ENCODE measurements around the gene PER1.

The PER1 gene

DNA sequence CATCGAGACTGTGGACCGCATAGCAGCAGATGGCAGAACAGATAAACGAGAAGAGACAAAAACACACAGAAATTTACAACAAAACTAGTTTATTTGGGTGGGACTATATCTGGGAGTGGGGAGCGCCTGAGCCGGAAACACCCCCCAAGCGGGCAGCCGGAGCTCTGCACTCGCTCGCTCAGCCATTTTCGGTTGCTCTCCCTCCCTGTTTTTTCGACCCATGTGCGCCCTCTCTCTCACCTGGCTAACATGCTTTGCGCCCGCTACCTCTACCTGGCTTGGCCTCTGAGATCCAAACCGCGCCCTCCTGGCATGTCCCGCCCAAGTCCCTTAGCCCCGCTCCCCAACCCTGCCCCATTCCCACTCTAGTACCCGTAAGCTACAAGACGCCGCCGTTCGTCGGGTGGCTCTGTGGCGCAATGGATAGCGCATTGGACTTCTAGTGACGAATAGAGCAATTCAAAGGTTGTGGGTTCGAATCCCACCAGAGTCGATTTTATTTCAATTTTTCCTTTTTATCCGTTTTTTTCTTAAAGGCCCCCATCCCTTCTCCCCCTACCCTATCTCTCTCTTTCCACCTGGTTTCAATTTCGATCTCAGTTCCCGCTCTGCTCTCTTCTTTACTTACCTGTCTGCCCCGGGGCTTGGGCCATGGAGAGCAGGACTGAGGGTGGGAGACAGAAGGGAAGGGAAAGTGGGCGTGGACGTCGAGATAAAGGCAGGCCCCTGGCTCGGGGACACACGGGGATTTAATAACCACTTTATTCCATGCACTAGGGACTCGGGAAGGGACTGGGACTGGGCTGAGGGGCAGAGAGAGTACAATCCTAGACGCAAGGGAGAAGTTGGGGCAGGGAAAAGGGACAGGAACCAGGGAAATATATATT, 31.4 kb downstream of the PER1 start:
- Histone ChIP-seq H3K36me3 (no peaks in the 10 kb centered on the region), H3K4me3 (ENCODE audit: low read depth, low read length) (peak overlapping the region; percentile 78), H3K4me1 (no peaks in the 10 kb centered on the region), H3K9me3 (no peaks in the 10 kb centered on the region), H3K27me3 (peaks cover 24% of the 10 kb centered on the region)
- TF ChIP-seq, protein P1, sequence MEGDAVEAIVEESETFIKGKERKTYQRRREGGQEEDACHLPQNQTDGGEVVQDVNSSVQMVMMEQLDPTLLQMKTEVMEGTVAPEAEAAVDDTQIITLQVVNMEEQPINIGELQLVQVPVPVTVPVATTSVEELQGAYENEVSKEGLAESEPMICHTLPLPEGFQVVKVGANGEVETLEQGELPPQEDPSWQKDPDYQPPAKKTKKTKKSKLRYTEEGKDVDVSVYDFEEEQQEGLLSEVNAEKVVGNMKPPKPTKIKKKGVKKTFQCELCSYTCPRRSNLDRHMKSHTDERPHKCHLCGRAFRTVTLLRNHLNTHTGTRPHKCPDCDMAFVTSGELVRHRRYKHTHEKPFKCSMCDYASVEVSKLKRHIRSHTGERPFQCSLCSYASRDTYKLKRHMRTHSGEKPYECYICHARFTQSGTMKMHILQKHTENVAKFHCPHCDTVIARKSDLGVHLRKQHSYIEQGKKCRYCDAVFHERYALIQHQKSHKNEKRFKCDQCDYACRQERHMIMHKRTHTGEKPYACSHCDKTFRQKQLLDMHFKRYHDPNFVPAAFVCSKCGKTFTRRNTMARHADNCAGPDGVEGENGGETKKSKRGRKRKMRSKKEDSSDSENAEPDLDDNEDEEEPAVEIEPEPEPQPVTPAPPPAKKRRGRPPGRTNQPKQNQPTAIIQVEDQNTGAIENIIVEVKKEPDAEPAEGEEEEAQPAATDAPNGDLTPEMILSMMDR (IDR thresholded peaks at IDR 0.05; ENCODE audit: low read depth, low read length), result 0 out of 2 replicates have a peak, but pooled peaks have one; percentile 17
- peak; percentile 65 for DNase-seq

DNA sequence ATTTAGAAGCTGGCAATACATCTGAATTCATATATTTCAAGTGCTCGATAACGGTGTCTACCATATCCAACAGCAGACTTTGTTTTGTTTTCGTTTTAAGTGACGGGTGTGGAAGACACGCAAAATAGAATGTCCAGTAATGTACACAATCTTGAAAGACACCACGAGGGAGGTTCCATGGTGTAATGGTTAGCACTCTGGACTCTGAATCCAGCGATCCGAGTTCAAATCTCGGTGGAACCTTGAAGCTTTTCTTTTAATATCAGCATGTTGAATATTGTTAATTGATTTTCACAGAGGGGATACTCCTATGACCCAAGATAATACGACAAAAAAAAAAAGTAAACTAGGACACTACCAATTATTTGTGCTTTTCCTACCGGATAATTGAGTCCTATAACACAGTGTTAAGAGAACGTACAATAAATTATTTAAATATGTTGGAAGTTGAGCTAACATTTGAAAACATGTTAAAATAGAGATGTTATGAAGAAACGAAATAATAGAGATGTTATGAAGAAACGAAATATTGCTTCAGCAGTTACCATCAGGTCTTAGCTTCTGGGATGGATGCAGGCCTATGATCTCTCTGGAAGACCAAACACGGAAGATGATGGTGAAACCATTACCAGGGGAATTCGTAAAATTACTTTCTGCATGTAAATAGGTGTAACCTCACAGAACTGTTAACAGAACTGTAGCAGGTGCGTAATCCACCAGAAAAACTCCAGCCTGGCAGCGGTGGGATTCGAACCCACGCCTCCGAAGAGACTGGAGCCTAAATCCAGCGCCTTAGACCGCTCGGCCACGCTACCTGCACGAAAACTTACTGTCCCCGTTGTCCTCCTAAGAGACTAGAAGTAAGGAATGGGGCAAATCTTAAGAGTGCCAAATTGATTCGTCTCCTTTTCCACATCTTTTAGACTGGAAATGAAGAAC, 32.4 kb downstream of the PER1 start:
- TF ChIP-seq, protein P1 (IDR thresholded peaks at IDR 0.05; ENCODE audit: low read depth, low read length), result no peak
- Histone ChIP-seq H3K4me1 (no peaks in the 10 kb centered on the region), H3K27me3 (peaks cover 24% of the 10 kb centered on the region), H3K36me3 (no peaks in the 10 kb centered on the region), H3K9me3 (no peaks in the 10 kb centered on the region), H3K4me3 (ENCODE audit: low read depth, low read length) (peak overlapping the region; percentile 78)
- DNase-seq, result peak; percentile 71

- H3K9me3 ChIP-seq, result no peaks in the 10 kb centered on the region
- H3K4me1 ChIP-seq, result no peaks in the 10 kb centered on the region
- peak; percentile 85 for DNase-seq
- no peaks in the 10 kb centered on the region for H3K36me3 ChIP-seq
- peak overlapping the region; percentile 62 for H3K4me3 ChIP-seq (ENCODE audit: low read depth, low read length)
- TF ChIP-seq, protein P1 (IDR thresholded peaks at IDR 0.05; ENCODE audit: low read depth, low read length), result peak; percentile 68
- peaks cover 19% of the 10 kb centered on the region for H3K27me3 ChIP-seq
These were observed 33.2 kb downstream of the PER1 start for GRCh38 chr17:8118769-8119580.

DNA sequence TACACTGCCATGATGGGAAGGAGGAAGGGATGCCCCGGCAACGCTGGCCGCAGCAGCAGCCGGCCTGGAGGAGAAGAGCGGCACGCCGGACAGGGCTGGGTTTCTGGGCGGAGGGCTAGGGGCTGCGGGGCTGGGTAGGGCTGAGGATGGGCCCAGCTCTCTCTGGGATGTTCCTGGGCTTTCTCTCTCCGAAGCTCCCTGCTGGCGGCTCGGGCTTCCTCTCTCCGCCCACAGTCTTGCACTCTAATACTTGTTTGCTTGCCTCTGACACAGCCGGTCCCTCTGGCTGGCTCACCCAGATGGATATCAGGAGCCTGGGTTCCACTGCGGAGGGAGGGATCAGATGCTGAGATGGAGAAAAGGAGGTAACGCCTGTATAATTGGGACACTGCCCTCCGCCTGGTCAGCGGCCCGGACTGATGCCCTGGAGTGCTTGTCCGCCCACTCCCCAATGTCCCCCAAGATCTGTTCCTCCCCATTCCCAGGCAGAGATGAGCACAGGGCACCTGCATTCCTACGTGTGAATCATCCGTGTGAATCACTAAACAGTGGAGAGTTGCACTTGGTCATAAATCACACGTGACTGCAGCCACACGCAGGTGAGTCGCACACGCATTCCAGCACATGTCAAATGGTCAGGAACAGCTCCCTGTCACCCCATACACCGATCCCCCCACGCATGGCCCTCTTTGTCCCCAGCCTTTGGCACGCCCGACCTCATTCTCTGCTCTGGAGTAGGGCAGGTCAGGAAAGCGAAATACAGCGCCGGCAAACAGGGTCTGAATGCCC, 34.0 kb downstream of the PER1 start, which contains the start of gene ALOXE3:
Gene ALOXE3 (minus strand): TSS at position 535 of the 789 bp plus-strand sequence. CDS start 524 bp downstream, at position 11.
- Histone ChIP-seq H3K4me1 (no peaks in the 10 kb centered on the region), H3K27me3 (peaks cover 11% of the 10 kb centered on the region), H3K9me3 (no peaks in the 10 kb centered on the region), H3K36me3 (no peaks in the 10 kb centered on the region), H3K4me3 (ENCODE audit: low read depth, low read length) (peak within 1 kb of the TSS; percentile 62)
- TF ChIP-seq, protein P1 (IDR thresholded peaks at IDR 0.05; ENCODE audit: low read depth, low read length), result no peak
- peak; percentile 45 for DNase-seq

- peaks cover 4% of the 10 kb centered on the region; the same call in 1 of the 2 replicates for H3K27me3 ChIP-seq
- peak overlapping the region; percentile 62 for H3K4me3 ChIP-seq (ENCODE audit: low read depth, low read length)
- H3K9me3 ChIP-seq, result no peaks in the 10 kb centered on the region
- H3K4me1 ChIP-seq, result no peaks in the 10 kb centered on the region
- no peaks in the 10 kb centered on the region for H3K36me3 ChIP-seq
- DNase-seq, result no peak
- TF ChIP-seq, protein P1 (IDR thresholded peaks at IDR 0.05; ENCODE audit: low read depth, low read length), result no peak
These were observed 34.7 kb downstream of the PER1 start for GRCh38 chr17:8117367-8117979.

Measured in BE2C (cell line).